K562 (cell line): ENCODE measurements around the gene VPS11. TPM values are rescaled to one million over a fixed set of nuclear protein-coding genes. Genes with fewer than 3 reads are reported as not detected.

Experiments used
- BRF2 ChIP-seq: IDR thresholded peaks from 3 replicates; pipeline ENCODE4 v1.6.1; 2011; ENCODE audit warnings: borderline replicate concordance, mild to moderate bottlenecking; ENCODE audit not compliant: insufficient read length, insufficient read depth
- CBFA2T2 ChIP-seq: fragments of 450-650 bp; conservative IDR thresholded peaks from 2 replicates; pipeline ENCODE4 v1.6.1; 2017; ENCODE audit warnings: mild to moderate bottlenecking
- CREM ChIP-seq: IDR thresholded peaks from 2 replicates; pipeline ENCODE4 v1.6.1; 2014; ENCODE audit warnings: antibody characterized with exemption, low read depth
- IRF9 ChIP-seq: fragments of 450-650 bp; IDR thresholded peaks from 2 replicates; pipeline ENCODE4 v1.6.1; 2016; ENCODE audit warnings: missing biosample characterization, missing genetic modification characterization
- MGA ChIP-seq: fragments of 450-650 bp; IDR thresholded peaks from 2 replicates; pipeline ENCODE4 v1.6.1; 2016; ENCODE audit warnings: mild to moderate bottlenecking, moderate library complexity
- PKNOX1 ChIP-seq: fragments of 450-650 bp; IDR thresholded peaks from 2 replicates; pipeline ENCODE4 v1.6.1; 2016
- PML ChIP-seq: IDR thresholded peaks from 2 replicates; pipeline ENCODE4 v1.6.1; 2012; ENCODE audit warnings: low read length, inconsistent platforms
- U2AF1 ChIP-seq: fragments of 200-400 bp; formaldehyde crosslinking; optimal IDR thresholded peaks from 2 replicates; pipeline ENCODE3; 2017; ENCODE audit warnings: mild to moderate bottlenecking, low read depth, low read length, moderate library complexity
- XRCC5 ChIP-seq: fragments of 200-400 bp; formaldehyde crosslinking; IDR thresholded peaks from 2 replicates; pipeline ENCODE4 v1.6.1; 2017; ENCODE audit warnings: low read depth, mild to moderate bottlenecking, low read length
- ZFP36 ChIP-seq: fragments of 150-350 bp; IDR thresholded peaks from 2 replicates; pipeline ENCODE4 v1.6.1; 2018; ENCODE audit warnings: low read length, low read depth; ENCODE audit not compliant: partially characterized antibody
- ZNF224 ChIP-seq: sonication (generic); formaldehyde crosslinking; IDR thresholded peaks from 2 replicates; pipeline ENCODE4 v1.8.0; 2022; ENCODE audit warnings: mild to moderate bottlenecking, missing genetic modification reagents
- ZNF239 ChIP-seq: fragments of 250-450 bp; sonication (Bioruptor Pico); IDR thresholded peaks from 2 replicates; pipeline ENCODE4 v1.4.0; 2020; ENCODE audit warnings: mild to moderate bottlenecking
- ZNF584 ChIP-seq: fragments of 200-800 bp; sonication (Bioruptor generic); IDR thresholded peaks from 2 replicates; pipeline ENCODE4 v1.6.1; 2016; ENCODE audit warnings: low read depth, mild to moderate bottlenecking, missing genetic modification characterization, missing compliant biosample characterization
- polyA plus RNA-seq, 8 experiments: library from polyadenylated mRNA; depleted of rRNA in 4 of 8; stranded (reverse) in 5 of 8; unstranded in 3 of 8; fragments of >200 nt; fragmentation: Nextera tagmentation in 2 of 8; fragmentation: Illumina TruSeq in 1 of 8; extraction: Ambion mirVana in 2 of 8; extraction: Trizol in 1 of 8; gene quantifications; 2 replicates each; pipeline versions ENCODE4 v1.2.1 to v1.2.3, GENCODE V29; 2011 to 2014; ENCODE audit warnings: inconsistent platforms in 1 of 8, missing spikeins in 1 of 8
- total RNA-seq, 7 experiments: library from RNA; depleted of rRNA in 6 of 7; stranded (reverse); fragments of >200 nt in 6 of 7; fragmentation: Illumina TruSeq in 2 of 7; extraction: Trizol in 2 of 7; gene quantifications; 2 replicates each; pipeline versions ENCODE4 v1.2.1 to v1.2.3, GENCODE V29; 2011 to 2021; ENCODE audit warnings: low replicate concordance in 1 of 7

Gene VPS11
- total and polyA plus RNA-seq, 9 of the 15 experiments (the other 6 are each of a cell fraction or from before 2014, with no cell fraction given): 14.1 to 35.5 (median 27.5) TPM

GRCh38 chr11:119095066-119095880 is 27.7 kb downstream of the VPS11 start (continued):
- peak; percentile 31; the same call in 1 of the 2 replicates for TF ChIP-seq MGA
- peak; percentile 8 for TF ChIP-seq ZFP36
- TF ChIP-seq CBFA2T2: no peak
- peak; percentile 99 for TF ChIP-seq U2AF1
- TF ChIP-seq PML: peak; percentile 98
- TF ChIP-seq ZNF584 (CRISPR knock-in tag): no peak
- TF ChIP-seq BRF2: no peak
- TF ChIP-seq CREM: peak; percentile 45; the same call in 1 of the 2 replicates
- no peak for TF ChIP-seq IRF9 (tag)
- TF ChIP-seq PKNOX1: peak; percentile 85
- TF ChIP-seq ZNF239: no peak
- no peak; the same call in 1 of the 2 replicates for TF ChIP-seq ZNF224
- peak; percentile 81 for TF ChIP-seq XRCC5
